SK-N-SH (cell line): ENCODE results near the gene LPCAT1. TPM values are rescaled to one million over a fixed set of nuclear protein-coding genes. Genes with fewer than 3 reads are reported as not detected.

Source experiments
- CTCF ChIA-PET: fragments of 300-600, 350-600 bp; formaldehyde crosslinking; extraction: SDS; loops from one replicate; lab custom pipeline; 2021; lab: Yijun Ruan, JAX
- POLR2A ChIA-PET: fragments of 350-600 bp; sonication (Branson Sonifier 250); formaldehyde crosslinking; extraction: SDS; loops from one replicate; lab custom pipeline; 2020; ENCODE audit warnings: antibody characterized with exemption, inconsistent platforms; lab: Yijun Ruan, JAX
- DNase-seq: peaks from one replicate; pipeline ENCODE4 v3.0.0; 2012
- H2AFZ ChIP-seq: fragments of 200-600 bp; sonication (generic); 2 replicates; pipeline ENCODE4 v1.8.1; 2016; ENCODE audit warnings: antibody characterized with exemption, mild to moderate bottlenecking, low read depth
- H3F3A ChIP-seq: fragments of 200-600 bp; sonication (generic); replicated peaks from 2 replicates; pipeline ENCODE3; 2016; ENCODE audit warnings: antibody characterized with exemption, mild to moderate bottlenecking; ENCODE audit not compliant: insufficient read depth
- H3K27ac ChIP-seq, 2 experiments: fragments of 200-500 bp in 1 of 2; fragments of 200-600 bp in 1 of 2; sonication (Bioruptor generic) in 1 of 2; sonication (generic), shearing (Covaris generic) in 1 of 2; 2 replicates each; pipeline versions ENCODE4 v1.5.1 to v1.6.1; 2014 to 2016; ENCODE audit warnings: low read depth in 2 of 2, inconsistent platforms in 1 of 2, low read length in 1 of 2, mild to moderate bottlenecking in 1 of 2, mixed read lengths in 1 of 2
- H3K27me3 ChIP-seq: fragments of 200-600 bp; sonication (generic), shearing (Covaris generic); 2 replicates; pipeline ENCODE4 v1.6.1; 2016; ENCODE audit warnings: mixed run types; ENCODE audit not compliant: insufficient read depth
- H3K36me3 ChIP-seq, 2 experiments: fragments of 200-500 bp in 1 of 2; fragments of 200-600 bp in 1 of 2; sonication (Bioruptor generic) in 1 of 2; sonication (generic) in 1 of 2; replicated peaks in 1 of 2; 2 replicates each; pipeline versions ENCODE3 to v1.5.1; 2014 to 2016; ENCODE audit warnings: low read length in 1 of 2, mild to moderate bottlenecking in 1 of 2; ENCODE audit not compliant: insufficient read depth in 2 of 2, control insufficient read depth in 1 of 2
- H3K4me1 ChIP-seq, 2 experiments: fragments of 200-500 bp in 1 of 2; fragments of 200-600 bp in 1 of 2; sonication (Bioruptor generic) in 1 of 2; sonication (generic), shearing (Covaris generic) in 1 of 2; 2 replicates each; pipeline versions ENCODE4 v1.5.1 to v1.6.1; 2014 to 2016; ENCODE audit warnings: low read depth in 1 of 2, low read length in 1 of 2, mixed run types in 1 of 2; ENCODE audit not compliant: insufficient read depth in 2 of 2, control insufficient read depth in 1 of 2
- H3K4me2 ChIP-seq: fragments of 200-600 bp; sonication (generic), shearing (Covaris generic); 2 replicates; pipeline ENCODE4 v1.6.1; 2017; ENCODE audit warnings: mixed run types
- H3K4me3 ChIP-seq, 2 experiments: fragments of 200-500 bp in 1 of 2; fragments of 200-600 bp in 1 of 2; sonication (Bioruptor generic) in 1 of 2; sonication (generic), shearing (Covaris generic) in 1 of 2; 2 replicates each; pipeline versions ENCODE4 v1.5.1 to v1.8.1; 2014 to 2016; ENCODE audit warnings: low read depth in 2 of 2, inconsistent platforms in 1 of 2, low read length in 1 of 2, mild to moderate bottlenecking in 1 of 2, mixed read lengths in 1 of 2, moderate library complexity in 1 of 2
- H3K79me2 ChIP-seq: fragments of 200-600 bp; sonication (generic); 2 replicates; pipeline ENCODE4 v1.8.1; 2017; ENCODE audit warnings: mild to moderate bottlenecking; ENCODE audit not compliant: insufficient read depth
- H3K9ac ChIP-seq: fragments of 200-600 bp; sonication (generic); 2 replicates; pipeline ENCODE4 v1.6.1; 2017; ENCODE audit warnings: mixed run types
- H3K9me2 ChIP-seq: fragments of 200-600 bp; sonication (generic); 2 replicates; pipeline ENCODE4 v1.6.1; 2017; ENCODE audit warnings: mixed run types
- H3K9me3 ChIP-seq: fragments of 200-600 bp; sonication (generic); 2 replicates; pipeline ENCODE4 v1.6.1; 2017; ENCODE audit warnings: mixed run types, mild to moderate bottlenecking, moderate library complexity
- H4K20me1 ChIP-seq: fragments of 200-600 bp; sonication (generic); 2 replicates; pipeline ENCODE4 v1.6.1; 2017; ENCODE audit warnings: mild to moderate bottlenecking, mixed run types; ENCODE audit not compliant: insufficient read depth
- CHD2 ChIP-seq: fragments of 150-350 bp; IDR thresholded peaks from 2 replicates; pipeline ENCODE4 v1.6.1; 2018; ENCODE audit warnings: low read length; ENCODE audit not compliant: partially characterized antibody
- ELF1 ChIP-seq: IDR thresholded peaks from 2 replicates; pipeline ENCODE4 v1.4.0; 2012
- FOSL2 ChIP-seq: IDR thresholded peaks from 2 replicates; pipeline ENCODE4 v1.4.0; 2012; ENCODE audit warnings: low read depth, mild to moderate bottlenecking, moderate library complexity, borderline replicate concordance
- IRF3 ChIP-seq: fragments of 150-350 bp; IDR thresholded peaks from 2 replicates; pipeline ENCODE4 v1.6.1; 2016; ENCODE audit warnings: mild to moderate bottlenecking, low read depth, low read length
- JUND ChIP-seq: IDR thresholded peaks from 2 replicates; pipeline ENCODE4 v1.4.0; 2012
- RCOR1 ChIP-seq: fragments of 150-350 bp; IDR thresholded peaks from 2 replicates; pipeline ENCODE4 v1.6.1; 2017; ENCODE audit warnings: antibody characterized with exemption, low read length
- REST ChIP-seq: IDR thresholded peaks from 2 replicates; pipeline ENCODE4 v1.6.1; 2012; ENCODE audit warnings: mild to moderate bottlenecking, low read depth, low read length, moderate library complexity
- TCF12 ChIP-seq: IDR thresholded peaks from 2 replicates; pipeline ENCODE4 v1.4.0; 2012
- USF2 ChIP-seq: fragments of 150-350 bp; IDR thresholded peaks from 2 replicates; pipeline ENCODE4 v1.6.1; 2017; ENCODE audit warnings: antibody characterized with exemption, low read length, low read depth, borderline replicate concordance
- WGBS: methylation state at CpG from one replicate; pipeline ENCODE4 v1.1.6; 2017; ENCODE audit warnings: low lambda C conversion rate; 5-methylcytosine and 5-hydroxymethylcytosine counted together
- polyA plus RNA-seq, 3 experiments: library from polyadenylated mRNA; depleted of rRNA; stranded (reverse); fragments of >200 nt; gene quantifications; 2 replicates each; pipeline ENCODE4 v1.2.3, GENCODE V29; 2012

LPCAT1 gene
- polyA plus RNA-seq, 1 of the 3 experiments (the other 2 are of a cell fraction): 42.3 TPM

GRCh38 chr5:1468629-1469527, 54.9 kb downstream of the LPCAT1 start:
- peak overlapping the region in 1 of 2 experiments; percentile 87; a peak in 2 of 4 replicates for H3K27ac ChIP-seq
- H3F3A ChIP-seq: peaks cover 22% of the 10 kb centered on the region
- H3K79me2 ChIP-seq: no peaks in the 10 kb centered on the region
- H3K9me3 ChIP-seq: no peaks in the 10 kb centered on the region
- WGBS: 91% methylated on average over 21 of the region's 28 CpGs
- POLR2A ChIA-PET: no interaction called here
- TF ChIP-seq ELF1: no peak
- TF ChIP-seq CHD2: no peak
- no peak for TF ChIP-seq REST
- TF ChIP-seq USF2: no peak
- no peak for TF ChIP-seq JUND
- TF ChIP-seq FOSL2: no peak
- no peak for TF ChIP-seq TCF12
- TF ChIP-seq RCOR1: no peak
- TF ChIP-seq IRF3: no peak
- 0 out of 2 replicates have a peak, but pooled peaks cover 8% of the 10 kb centered on the region for H4K20me1 ChIP-seq
- H3K9ac ChIP-seq: 0 out of 2 replicates have a peak overlapping the region, but pooled peaks have one; percentile 24
- peaks cover 0 to 8% of the 10 kb centered on the region in 2 experiments; a peak in 1 of 4 replicates for H3K4me1 ChIP-seq
- no peak overlapping the region for H3K4me2 ChIP-seq
- no peak overlapping the region for H2AFZ ChIP-seq
- no peaks in the 10 kb centered on the region for H3K27me3 ChIP-seq
- H3K4me3 ChIP-seq: no peak overlapping the region
- DNase-seq: no peak
- H3K36me3 ChIP-seq: peaks cover 9 to 20% of the 10 kb centered on the region in 2 experiments
- H3K9me2 ChIP-seq: no peaks in the 10 kb centered on the region
- CTCF ChIA-PET: interaction anchor here (0.8 to 2.0 kb wide), 14 partner anchors 10 to 301 kb away, joined by 3 to 8 read pairs (median 4); no protein-coding TSS in a partner anchor
